HG03039 (cell line): Measurements from ENCODE around the gene SWSAP1.
"Not testable (repeated sequence)": the region's sequence is repeated elsewhere in the genome, so short reads cannot be mapped to it uniquely, and the experiment has no call there.

ENCODE experiments used
- ATAC-seq: cut with Tn5 transposase; IDR thresholded peaks from one replicate; pipeline ENCODE4 v1.9.1; 2021; ENCODE audit warnings: mild to moderate bottlenecking, moderate library complexity; ENCODE audit not compliant: unreplicated experiment

The SWSAP1 gene

DNA sequence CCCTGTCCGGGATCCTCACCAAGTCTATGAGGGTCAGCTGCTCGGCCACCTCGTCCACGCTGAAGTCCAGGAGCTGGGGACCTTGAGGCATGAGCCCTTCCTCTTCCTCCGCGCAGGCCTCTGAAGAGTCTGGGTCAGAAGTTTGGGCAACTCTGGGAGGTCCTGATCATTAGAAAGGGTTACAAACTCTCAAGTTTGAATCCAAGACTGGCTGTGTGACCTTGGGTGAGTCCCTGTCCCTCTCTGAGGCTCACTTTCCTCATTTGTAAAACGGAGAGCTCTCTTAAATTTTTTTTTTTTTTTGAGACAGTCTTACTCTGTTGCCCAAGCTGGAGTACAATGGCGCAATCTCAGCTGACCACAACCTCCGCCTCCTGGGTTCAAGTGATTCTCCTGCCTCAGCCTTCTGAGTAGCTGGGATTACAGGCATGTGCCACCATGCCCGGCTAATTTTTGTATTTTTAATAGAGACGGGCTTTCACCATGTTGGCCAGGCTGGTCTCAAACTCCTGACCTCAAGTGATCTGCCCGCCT, 32.3 kb downstream of the SWSAP1 start:
- ATAC-seq: not testable (repeated sequence)

DNA sequence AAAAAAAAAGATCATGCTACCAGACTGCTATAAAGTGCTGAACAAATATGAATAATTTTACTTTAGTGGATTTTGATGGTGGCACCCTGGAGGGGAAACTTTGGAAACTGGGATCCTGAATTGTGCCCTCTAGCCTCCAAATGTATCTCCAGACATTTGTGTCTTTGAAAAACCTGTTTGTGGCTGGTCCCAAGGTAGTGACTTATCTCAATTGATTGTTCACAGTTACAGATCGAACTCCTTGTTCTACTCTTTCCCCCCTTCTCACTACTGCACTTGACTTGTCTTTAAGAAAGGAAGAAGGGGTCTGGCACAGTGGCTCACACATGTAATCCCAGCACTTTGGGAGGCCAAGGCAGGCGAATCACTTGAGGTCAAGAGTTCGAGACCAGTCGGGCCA, 34.1 kb downstream of the SWSAP1 start:
- ATAC-seq: no peak

DNA sequence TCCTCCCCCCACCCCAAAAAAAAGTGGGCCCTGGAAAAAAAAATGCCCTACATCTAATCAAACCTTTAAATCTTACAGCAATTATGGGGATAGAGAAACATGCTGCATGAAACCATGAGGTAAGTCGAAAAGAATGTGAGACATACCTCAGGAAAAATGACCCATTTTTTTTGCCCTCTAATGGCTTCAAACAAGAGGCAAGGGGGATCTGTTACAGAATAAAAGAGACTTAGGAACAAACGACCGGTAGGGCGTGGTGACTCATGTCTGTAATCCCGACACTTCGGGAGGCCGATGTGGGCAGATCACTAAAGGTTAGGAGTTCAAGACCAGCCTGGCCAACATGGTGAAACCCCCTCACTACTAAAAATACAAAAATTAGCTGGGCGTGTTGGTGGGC, 36.2 kb downstream of the SWSAP1 start:
- ATAC-seq: no peak

DNA sequence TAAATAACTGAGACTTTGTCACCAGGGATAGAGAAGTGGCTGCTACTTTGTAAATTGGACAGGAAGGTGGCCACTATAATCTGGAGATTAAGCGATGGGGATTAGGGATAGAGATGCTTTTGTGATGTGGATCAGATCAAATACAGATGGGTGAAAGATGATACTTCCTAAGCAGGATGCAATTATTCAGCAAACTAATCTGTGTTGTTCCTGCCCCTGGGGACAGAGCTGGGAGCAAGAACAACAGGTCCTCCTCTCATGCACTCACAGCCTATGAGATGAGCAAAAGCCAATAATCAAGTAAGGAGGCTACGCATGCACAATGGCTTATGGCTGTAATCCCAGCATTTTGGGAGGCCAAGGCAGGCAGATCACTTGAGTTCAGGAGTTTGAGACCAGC, 40.1 kb downstream of the SWSAP1 start:
- ATAC-seq: no peak

DNA sequence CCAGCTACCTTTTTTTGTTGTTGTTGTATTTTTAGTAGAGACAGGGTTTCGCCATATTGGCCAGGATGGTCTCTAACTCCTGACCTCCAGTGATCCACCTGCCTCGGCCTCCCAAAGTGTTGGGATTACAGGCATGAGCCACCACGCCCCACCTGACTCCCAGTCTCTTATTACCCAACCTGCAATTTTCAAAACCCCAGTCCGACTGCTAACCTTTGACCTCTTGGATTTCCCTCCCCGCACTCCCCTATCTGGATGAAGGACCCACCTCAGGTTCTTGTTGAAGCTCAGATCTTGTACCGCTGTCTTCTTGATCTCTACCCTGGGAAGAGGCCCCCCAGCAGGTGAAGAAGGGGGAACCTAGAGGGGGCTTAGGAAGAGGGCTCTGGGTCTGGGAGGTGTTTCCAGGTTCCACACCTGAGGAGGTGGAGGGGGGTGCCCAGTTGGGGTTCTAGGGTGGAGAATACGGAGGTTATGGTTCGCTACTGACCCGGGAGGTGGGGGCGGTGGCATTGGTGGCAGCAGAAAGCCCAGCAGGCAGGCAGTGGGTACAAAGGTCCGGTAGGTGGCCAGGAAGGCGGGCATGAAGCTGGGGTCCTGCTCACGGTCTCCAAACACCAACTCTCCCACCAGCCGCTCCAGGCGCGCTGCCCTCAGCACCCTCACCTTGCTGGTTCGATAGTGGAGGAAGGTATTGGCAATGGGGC, 42.0 kb downstream of the SWSAP1 start:
- no peak for ATAC-seq

DNA sequence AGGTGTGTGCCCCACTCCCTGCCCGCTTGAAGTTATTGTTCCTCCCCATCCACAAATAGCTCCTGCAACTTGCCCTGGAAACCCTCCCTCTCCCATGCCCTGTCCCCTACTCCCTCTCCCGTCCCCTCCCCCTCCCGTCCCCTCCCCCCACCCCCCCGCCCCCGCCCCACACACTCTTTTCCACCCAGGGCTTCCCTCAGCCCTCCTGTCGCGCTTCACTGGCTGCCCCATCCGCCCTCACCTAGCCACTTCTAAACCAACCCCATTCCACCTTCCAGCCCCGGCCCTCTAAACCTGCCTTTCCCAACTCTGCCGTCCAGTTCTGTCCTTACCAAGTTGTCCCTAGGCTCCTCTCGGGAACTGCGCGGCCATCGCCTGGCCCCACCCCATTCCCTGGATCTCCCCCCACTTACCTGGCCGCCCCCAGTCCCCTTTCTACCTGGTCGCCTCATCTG, 43.7 kb downstream of the SWSAP1 start:
- ATAC-seq: no peak

DNA sequence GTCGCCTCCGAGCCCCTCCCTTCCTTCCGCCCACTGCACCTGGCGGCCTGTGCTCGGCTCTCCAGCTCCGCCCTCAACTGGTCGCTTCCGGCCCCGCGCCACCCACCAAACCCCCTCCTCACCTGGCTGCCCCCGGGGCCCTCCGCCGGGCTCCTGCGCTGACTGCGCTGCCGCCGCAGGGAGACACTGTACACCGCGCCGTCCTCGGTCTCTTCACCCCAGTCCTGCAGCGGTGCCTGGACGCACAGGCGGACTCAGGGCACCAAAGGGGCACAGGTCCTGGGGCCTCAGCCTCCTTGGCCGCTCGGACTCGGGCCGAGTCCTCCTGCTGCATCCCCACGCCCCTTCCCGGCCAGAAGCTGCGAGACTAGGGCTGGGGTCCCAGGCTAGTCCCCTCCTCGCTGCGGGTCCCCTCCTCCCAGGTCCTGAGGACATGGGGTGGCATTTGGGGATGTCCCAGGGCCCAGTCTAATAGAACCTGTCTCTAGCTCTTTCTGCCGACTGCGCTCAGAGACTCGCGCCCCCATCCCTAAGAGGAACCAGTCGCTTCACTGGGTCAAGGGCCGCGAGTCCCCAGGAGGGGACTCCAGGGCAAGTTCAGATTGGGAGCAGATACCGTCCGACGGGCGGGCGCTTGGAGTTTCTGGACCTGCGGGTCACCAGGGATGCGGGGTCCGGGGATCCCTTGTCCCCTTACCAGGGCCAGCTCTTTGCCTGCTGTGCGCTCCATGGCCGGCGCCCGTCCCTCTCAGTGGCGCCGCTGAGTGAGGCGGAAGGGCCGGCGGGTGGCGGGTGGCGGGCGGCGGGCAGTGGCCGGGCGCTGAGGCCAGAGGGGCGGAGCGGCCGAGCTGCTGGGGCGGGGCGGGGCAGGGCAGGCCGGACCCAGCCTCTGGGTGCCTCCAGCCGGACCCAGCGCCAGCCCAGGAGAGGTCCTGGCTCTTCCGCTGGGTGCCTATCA, 44.4 kb downstream of the SWSAP1 start, which contains the start of gene RGL3:
TSS of gene RGL3 (minus strand) at position 766 of the 958 bp plus-strand sequence. CDS start at position 730, 36 bp downstream.
- no peak for ATAC-seq

DNA sequence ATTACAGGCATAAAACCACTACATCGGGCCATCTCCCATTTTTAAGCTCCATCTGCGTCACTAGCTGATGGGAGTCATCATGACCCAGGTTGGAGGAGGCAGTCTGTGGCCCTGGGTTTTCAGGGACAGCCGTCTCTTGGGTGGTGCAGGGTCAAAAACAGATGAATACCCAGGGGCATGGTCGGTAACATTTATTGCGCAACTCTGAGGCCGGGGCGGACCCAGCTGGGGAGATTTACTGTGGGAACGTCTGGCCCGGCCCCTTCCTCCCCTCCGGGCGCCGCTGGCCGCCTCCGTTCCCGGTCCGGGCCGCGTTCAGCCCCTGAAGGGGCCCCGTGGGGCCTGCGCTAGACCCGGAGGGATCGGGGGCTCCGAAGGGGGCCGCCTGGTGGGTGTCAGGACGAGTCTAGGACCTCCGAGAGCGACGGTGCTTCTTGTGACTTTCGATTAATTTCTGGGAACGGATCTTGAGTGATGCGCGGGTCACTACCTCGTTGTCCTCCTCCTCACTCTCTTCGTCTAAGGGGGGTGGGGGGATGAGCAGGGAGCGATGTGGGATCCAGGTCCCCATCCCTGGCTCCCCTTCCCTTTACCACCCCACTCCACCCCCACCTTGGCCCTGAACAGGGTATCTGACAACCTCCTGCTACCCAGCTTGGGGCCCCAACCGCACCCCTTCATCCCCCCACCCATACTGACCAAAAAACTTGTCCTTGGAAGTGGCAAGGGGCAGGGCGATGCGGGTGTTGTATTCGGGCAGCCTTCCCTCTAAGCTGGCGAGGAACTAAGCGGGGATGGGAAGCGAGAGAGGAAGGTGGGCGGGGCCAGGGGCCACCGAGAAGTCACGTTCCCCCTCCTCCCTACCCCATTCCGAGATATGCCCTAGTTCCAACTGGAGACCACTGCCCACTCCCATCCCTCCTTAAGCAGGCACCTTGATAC, 46.2 kb downstream of the SWSAP1 start:
- ATAC-seq: no peak

DNA sequence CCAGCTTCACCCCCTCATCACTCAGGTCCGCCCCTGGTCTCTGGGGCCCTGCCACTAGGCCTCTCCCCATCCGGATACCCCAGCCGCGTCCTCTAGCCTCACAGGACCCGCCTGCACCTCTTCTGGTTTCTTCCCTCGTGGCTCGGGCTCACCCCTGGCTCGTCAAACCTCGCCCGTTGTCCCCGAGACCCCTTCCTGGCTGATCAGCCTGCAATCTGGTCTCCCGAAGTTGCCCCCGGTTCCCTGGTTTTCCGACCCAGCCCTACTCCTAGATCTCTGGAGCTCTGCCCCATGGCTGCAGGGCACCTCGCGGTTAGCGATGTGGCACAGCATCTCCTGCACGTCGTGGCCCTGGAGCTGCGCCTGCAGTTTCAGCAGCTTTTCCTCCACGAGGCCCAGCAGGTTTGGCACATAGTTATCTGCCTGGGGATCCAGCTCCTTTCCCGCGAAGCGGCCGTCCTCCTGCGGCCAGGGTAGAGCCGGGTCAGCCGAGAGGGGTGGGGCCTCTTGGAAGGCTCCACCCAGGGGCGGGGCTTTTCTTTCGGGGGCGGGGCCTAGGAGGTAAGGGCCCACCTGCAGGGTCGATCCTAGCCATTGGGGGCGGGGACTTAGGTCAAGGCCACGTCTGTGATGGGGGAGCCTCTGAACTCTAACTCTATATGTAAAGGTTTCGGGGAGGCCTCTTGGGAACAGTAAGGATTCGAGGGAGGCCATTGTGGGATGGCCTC, 47.1 kb downstream of the SWSAP1 start:
- ATAC-seq: no peak

DNA sequence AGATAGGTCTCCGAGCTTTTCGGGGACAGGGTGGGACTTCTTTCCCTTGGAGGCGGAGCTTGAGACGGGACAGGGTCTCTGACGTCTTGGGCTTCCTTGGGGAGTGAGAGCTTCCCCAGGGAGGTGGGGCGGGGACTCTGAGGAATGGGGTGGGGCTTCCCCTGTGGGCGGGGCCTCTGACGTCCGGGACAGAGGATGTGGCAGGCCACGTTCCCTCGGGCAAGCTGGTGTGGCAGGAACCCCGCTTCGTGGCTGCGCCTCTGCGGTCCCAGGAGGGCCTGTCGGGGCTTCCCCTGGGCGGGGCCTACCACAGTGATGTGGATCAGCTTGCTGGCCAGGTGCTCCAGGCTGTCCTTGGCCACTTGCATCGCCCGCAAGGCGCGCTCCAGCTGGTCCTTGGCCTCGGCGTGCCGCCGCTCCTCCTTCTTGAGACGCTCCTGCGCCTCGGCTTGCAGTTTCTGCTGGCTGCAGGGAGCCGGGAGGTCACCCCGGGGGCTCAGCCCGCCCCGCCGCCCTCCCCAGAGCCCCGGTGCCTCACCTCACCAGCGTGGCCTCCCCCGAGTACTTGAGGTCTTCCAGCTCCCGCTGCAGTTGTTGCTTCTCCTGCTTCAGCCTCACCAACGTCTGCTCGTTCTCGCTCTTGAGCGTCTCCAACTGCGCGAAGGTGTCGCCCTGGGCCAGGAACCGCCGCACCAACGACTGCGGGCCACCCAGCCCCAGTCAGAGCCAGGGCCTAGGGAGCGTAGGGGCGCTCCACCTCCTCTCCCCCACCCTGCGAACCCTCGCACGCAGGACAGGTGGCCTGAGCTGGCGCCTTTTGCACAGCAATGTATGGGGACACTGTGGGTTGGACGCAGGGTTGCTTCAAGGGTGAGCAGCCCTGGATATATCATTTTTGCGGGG, 47.9 kb downstream of the SWSAP1 start:
- peak; percentile 44 for ATAC-seq

DNA sequence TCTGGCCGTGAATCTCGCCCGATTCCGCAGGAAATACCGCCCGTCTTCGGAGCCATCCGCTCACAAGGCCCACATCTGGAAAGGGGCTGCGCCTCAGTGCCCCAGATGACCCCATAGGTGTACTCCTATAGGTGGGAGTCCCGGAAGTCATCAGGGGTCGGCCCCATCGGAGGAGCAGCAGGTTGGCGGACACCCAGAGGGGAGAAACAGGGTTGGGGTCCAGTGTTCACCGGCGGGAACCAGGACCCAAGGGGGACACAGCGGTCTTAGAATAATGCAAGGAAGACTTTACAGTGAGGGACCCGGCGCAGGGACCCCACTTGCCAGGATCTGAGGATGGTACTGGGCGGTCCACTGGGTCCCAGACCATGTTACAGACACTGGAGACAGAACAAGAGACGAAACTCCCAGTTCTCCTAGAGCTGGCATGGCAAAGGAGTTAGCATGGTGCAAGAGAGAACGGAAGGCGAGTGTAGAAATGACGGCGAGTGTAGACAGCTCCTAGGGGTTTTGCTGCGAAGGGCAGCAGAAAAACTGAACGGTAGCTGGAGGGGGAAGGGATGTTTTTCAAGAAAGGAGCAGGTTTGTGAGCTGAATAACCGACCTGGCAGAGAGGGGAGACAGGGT, 48.8 kb downstream of the SWSAP1 start:
- ATAC-seq: no peak

DNA sequence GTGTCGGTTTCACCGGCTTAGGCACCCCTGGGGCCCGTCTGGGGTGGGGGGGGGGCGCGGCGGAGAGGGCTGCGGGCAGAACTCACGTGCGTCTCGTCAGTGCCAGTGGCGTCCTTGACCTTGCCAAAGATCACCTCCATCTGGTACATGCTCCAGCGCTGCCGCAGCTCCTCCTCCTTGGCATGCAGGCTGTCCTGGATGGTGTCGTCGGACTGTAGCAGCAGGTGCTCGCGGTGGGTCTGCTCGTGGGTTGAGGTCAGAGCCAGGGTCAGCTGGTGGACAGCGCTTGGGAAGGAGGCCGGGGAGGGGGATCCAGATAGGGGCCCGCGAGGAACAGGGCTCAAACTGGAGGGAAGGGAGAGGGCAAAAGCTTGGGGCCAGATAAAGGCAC, 49.3 kb downstream of the SWSAP1 start:
- ATAC-seq: no peak
